Endothelial cell of umbilical vein (primary cell): Measurements from ENCODE around the gene CPSF7. TPM values are rescaled to one million over a fixed set of nuclear protein-coding genes. Genes with fewer than 3 reads are reported as not detected.

ENCODE experiments used
- BruUV-seq: library from RNA; stranded (reverse); fragments of 400-500 nt; replicated peaks from 2 replicates; lab custom pipeline; 2021; lab: Mats Ljungman, UMichigan
- CTCF ChIA-PET: fragments of 300-600, 350-600 bp; sonication (Branson Sonifier 250); formaldehyde crosslinking; loops from one replicate; lab custom pipeline; 2021; ENCODE audit warnings: antibody characterized with exemption, inconsistent platforms; lab: Charles Lee
- POLR2A ChIA-PET: fragments of 300-600, 350-600 bp; sonication (Branson Sonifier 250); formaldehyde crosslinking; loops from one replicate; lab custom pipeline; 2021; ENCODE audit warnings: antibody characterized with exemption, inconsistent platforms; lab: Charles Lee
- DNase-seq: peaks from one replicate; pipeline ENCODE4 v3.0.0-alpha.2; 2011; ENCODE audit warnings: low read depth, low spot score
- FAIRE-seq: peaks from 2 replicates; lab custom pipeline; 2011; peaks lifted over from hg19 to GRCh38; lab: Jason Lieb, UNC
- H2AFZ ChIP-seq: 2 replicates; pipeline ENCODE4 v1.6.0; 2012; ENCODE audit warnings: low read depth, low read length, control low read depth, inconsistent platforms
- H3K27ac ChIP-seq: 2 replicates; pipeline ENCODE4 v1.5.1; 2011; ENCODE audit warnings: low read depth, mild to moderate bottlenecking, control low read depth, low read length, moderate library complexity; ENCODE audit not compliant: insufficient read depth
- H3K27me3 ChIP-seq, 2 experiments: 2 replicates each; pipeline versions ENCODE4 v1.6.0 to v1.6.1; 2011; ENCODE audit warnings: low read length in 2 of 2, mixed read lengths in 1 of 2; ENCODE audit not compliant: control insufficient read depth in 2 of 2, insufficient read depth in 2 of 2
- H3K36me3 ChIP-seq, 2 experiments: 2 replicates in 1 of 2; 3 replicates in 1 of 2; pipeline ENCODE4 v1.5.1; 2011; ENCODE audit warnings: low read length in 2 of 2, mild to moderate bottlenecking in 1 of 2, moderate library complexity in 1 of 2; ENCODE audit not compliant: control insufficient read depth in 2 of 2, insufficient read depth in 2 of 2; ENCODE audit errors: extremely low read depth in 1 of 2
- H3K4me1 ChIP-seq: 3 replicates; pipeline ENCODE4 v1.5.1; 2011; ENCODE audit warnings: mild to moderate bottlenecking, low read length; ENCODE audit not compliant: control insufficient read depth, insufficient read depth; ENCODE audit errors: extremely low read depth
- H3K4me2 ChIP-seq: 2 replicates; pipeline ENCODE4 v1.6.1; 2011; ENCODE audit warnings: low read length, control low read depth, mixed read lengths; ENCODE audit not compliant: insufficient read depth
- H3K4me3 ChIP-seq, 3 experiments: fragments of 200-600 bp in 1 of 3; sonication (generic), shearing (Covaris generic) in 1 of 3; replicated peaks in 1 of 3; 2 replicates each; pipeline ENCODE4 v1.5.1; 2011 to 2016; ENCODE audit warnings: control low read depth in 3 of 3, low read length in 3 of 3, mild to moderate bottlenecking in 2 of 3, inconsistent platforms in 1 of 3, low read depth in 1 of 3, moderate library complexity in 1 of 3; ENCODE audit not compliant: insufficient read depth in 1 of 3
- H3K79me2 ChIP-seq: 2 replicates; pipeline ENCODE4 v1.6.0; 2012; ENCODE audit warnings: low read length, inconsistent platforms; ENCODE audit not compliant: control insufficient read depth, insufficient read depth
- H3K9ac ChIP-seq: replicated peaks from 2 replicates; pipeline ENCODE3; 2011; ENCODE audit warnings: low read length, control low read depth; ENCODE audit not compliant: insufficient read depth; ENCODE audit errors: extremely low read depth
- H3K9me1 ChIP-seq: replicated peaks from 3 replicates; pipeline ENCODE4 v1.6.0; 2011; ENCODE audit warnings: mild to moderate bottlenecking, low read length; ENCODE audit not compliant: control insufficient read depth, insufficient read depth; ENCODE audit errors: extremely low read depth
- H3K9me3 ChIP-seq: replicated peaks from 2 replicates; pipeline ENCODE4 v1.5.1; 2012; ENCODE audit warnings: low read length, inconsistent platforms; ENCODE audit not compliant: control insufficient read depth, insufficient read depth
- H4K20me1 ChIP-seq: replicated peaks from 2 replicates; pipeline ENCODE3; 2011; ENCODE audit warnings: mild to moderate bottlenecking, low read length; ENCODE audit not compliant: control insufficient read depth, insufficient read depth; ENCODE audit errors: extremely low read depth
- CTCF ChIP-seq, 2 donors: IDR thresholded peaks; 1 replicate in 1 of 2; 2 replicates in 1 of 2; pipeline ENCODE4 v1.5.1; 2011; ENCODE audit warnings: low read length in 2 of 2, mild to moderate bottlenecking in 2 of 2, moderate library complexity in 2 of 2, control low read depth in 1 of 2, inconsistent platforms in 1 of 2, low read depth in 1 of 2; ENCODE audit not compliant: insufficient read depth in 1 of 2; ENCODE audit errors: extremely low read depth in 1 of 2
- EZH2 ChIP-seq: IDR thresholded peaks from 2 replicates; pipeline ENCODE4 v1.6.1; 2012; ENCODE audit warnings: borderline replicate concordance, low read depth, mild to moderate bottlenecking, moderate library complexity, low read length, inconsistent platforms; ENCODE audit not compliant: severe bottlenecking
- FOS ChIP-seq: IDR thresholded peaks from 2 replicates; pipeline ENCODE4 v1.6.1; 2011; ENCODE audit warnings: mild to moderate bottlenecking, low read length, moderate library complexity, borderline replicate concordance; ENCODE audit not compliant: insufficient read depth
- GATA2 ChIP-seq: IDR thresholded peaks from 2 replicates; pipeline ENCODE4 v1.7.0; 2011; ENCODE audit warnings: low read depth, mild to moderate bottlenecking, moderate library complexity, mixed read lengths, low read length; ENCODE audit not compliant: insufficient read length, insufficient read depth
- JUN ChIP-seq: IDR thresholded peaks from 2 replicates; pipeline ENCODE4 v1.6.1; 2011; ENCODE audit warnings: borderline replicate concordance, low read depth; ENCODE audit not compliant: insufficient read length, insufficient read depth
- MAX ChIP-seq: IDR thresholded peaks from 2 replicates; pipeline ENCODE4 v1.6.1; 2011; ENCODE audit not compliant: insufficient read depth, insufficient read length
- MYC ChIP-seq: IDR thresholded peaks from one replicate; pipeline ENCODE4 v1.6.1; 2011; ENCODE audit warnings: mild to moderate bottlenecking, low read depth, low read length
- POLR2A ChIP-seq: IDR thresholded peaks from 2 replicates; pipeline ENCODE4 v1.6.1; 2012; ENCODE audit warnings: low read depth, mild to moderate bottlenecking, control low read depth, low read length
- POLR2AphosphoS5 ChIP-seq: IDR thresholded peaks from 2 replicates; pipeline ENCODE4 v1.6.1; 2012; ENCODE audit warnings: low read depth, mild to moderate bottlenecking, control low read depth, low read length, moderate library complexity; ENCODE audit not compliant: insufficient read depth
- dilution Hi-C: fragments of 300-500 bp; cut with MboI; formaldehyde crosslinking; loops from one replicate; pipeline ENCODE4 v1.15.0; 2019; ENCODE audit warnings: low sequenced_read_pairs; ENCODE audit not compliant: extremely low pct_ligation_motif_present
- intact Hi-C: fragments of 100-400 bp; cut with micrococcal nuclease; formaldehyde crosslinking; loops from one replicate; pipeline ENCODE4 v1.10.0; 2022
- polyA plus RNA-seq, 4 experiments: library from polyadenylated mRNA; depleted of rRNA in 3 of 4; stranded (reverse) in 3 of 4; unstranded in 1 of 4; fragments of >200 nt; gene quantifications; 2 replicates each; pipeline versions ENCODE4 v1.2.1 to v1.2.3, GENCODE V29; 2011 to 2012; ENCODE audit warnings: missing spikeins in 1 of 4
- total RNA-seq: library from RNA; stranded (reverse); gene quantifications from 2 replicates; pipeline ENCODE4 v1.2.3, GENCODE V29; 2021

The CPSF7 gene
- total and polyA plus RNA-seq, 2 donors (not counting 3 experiments of a cell fraction or from before 2014, with no cell fraction given), result 77.0 to 88.4 TPM

GRCh38 chr11:61372659-61373420 lies 56.9 kb downstream of the CPSF7 start:
- Histone ChIP-seq H3K9me3 (no peaks in the 10 kb centered on the region), H2AFZ (no peak overlapping the region), H3K9me1 (no peaks in the 10 kb centered on the region), H3K4me2 (no peak overlapping the region), H4K20me1 (no peaks in the 10 kb centered on the region), H3K79me2 (no peaks in the 10 kb centered on the region), H3K36me3 (peaks cover 11 to 13% of the 10 kb centered on the region in 2 experiments), H3K27me3 (no peaks in the 10 kb centered on the region), H3K4me1 (no peaks in the 10 kb centered on the region), H3K27ac (no peak overlapping the region), H3K9ac (no peak overlapping the region), H3K4me3 (no peak overlapping the region)
- intact Hi-C loops (no loop called here), dilution Hi-C loops (no loop called here)
- ChIA-PET POLR2A (no interaction called here), CTCF (interaction anchor here (3.2 to 4.5 kb wide), 2 partner anchors 12 to 37 kb away, joined by 12 to 24 read pairs; no protein-coding TSS in a partner anchor)
- DNase-seq (no peak), FAIRE-seq (peak; percentile 58)
- no TSS peak for BruUV-seq
- TF ChIP-seq POLR2AphosphoS5 (no peak), CTCF (IDR thresholded peaks at IDR 0.05; ENCODE audit: extremely low read depth in 1 of 2, insufficient read depth in 1 of 2, low read depth in 1 of 2, low read length in 2 of 2) (no peak), MYC (no peak), JUN (no peak), MAX (no peak), EZH2 (no peak), POLR2A (no peak), FOS (no peak), GATA2 (no peak)
